Keratinocyte (primary cell): Measurements from ENCODE around the gene KCNJ1. TPM values are rescaled to one million over a fixed set of nuclear protein-coding genes. Genes with fewer than 3 reads are reported as not detected.

Experiments
- DNase-seq: peaks from one replicate; pipeline ENCODE4 v3.0.0-alpha.2; 2011; ENCODE audit warnings: low read depth, missing footprints, low spot score
- FAIRE-seq: peaks from 2 replicates; lab custom pipeline; 2011; peaks lifted over from hg19 to GRCh38; lab: Jason Lieb, UNC
- H2AFZ ChIP-seq: 2 replicates; pipeline ENCODE4 v1.6.0; 2012; ENCODE audit warnings: low read length, control low read depth, inconsistent platforms; ENCODE audit not compliant: control insufficient read depth
- H3K27ac ChIP-seq: 2 replicates; pipeline ENCODE4 v1.5.1; 2011; ENCODE audit warnings: low read length; ENCODE audit not compliant: control insufficient read depth, insufficient read depth
- H3K27me3 ChIP-seq: 3 replicates; pipeline ENCODE4 v1.6.0; 2011; ENCODE audit warnings: low read length; ENCODE audit not compliant: control insufficient read depth, insufficient read depth; ENCODE audit errors: extremely low read depth
- H3K36me3 ChIP-seq, 2 experiments: 2 replicates in 1 of 2; 3 replicates in 1 of 2; pipeline ENCODE4 v1.5.1; 2011; ENCODE audit warnings: low read length in 2 of 2, mild to moderate bottlenecking in 1 of 2; ENCODE audit not compliant: control insufficient read depth in 2 of 2, insufficient read depth in 2 of 2; ENCODE audit errors: extremely low read depth in 1 of 2
- H3K4me1 ChIP-seq: 3 replicates; pipeline ENCODE4 v1.5.1; 2011; ENCODE audit warnings: low read length; ENCODE audit not compliant: control insufficient read depth, insufficient read depth; ENCODE audit errors: extremely low read depth
- H3K4me2 ChIP-seq: 3 replicates; pipeline ENCODE4 v1.6.0; 2011; ENCODE audit warnings: low read depth, low read length; ENCODE audit not compliant: control insufficient read depth, insufficient read depth; ENCODE audit errors: extremely low read depth
- H3K4me3 ChIP-seq, 3 experiments: fragments of 200-600 bp in 1 of 3; sonication (generic) in 1 of 3; 2 replicates in 2 of 3; 3 replicates in 1 of 3; pipeline ENCODE4 v1.5.1; 2011 to 2016; ENCODE audit warnings: low read length in 3 of 3, mild to moderate bottlenecking in 3 of 3, control low read depth in 2 of 3, inconsistent platforms in 1 of 3, low read depth in 1 of 3, mixed read lengths in 1 of 3, mixed run types in 1 of 3, moderate library complexity in 1 of 3; ENCODE audit not compliant: control insufficient read depth in 2 of 3, insufficient read depth in 2 of 3; ENCODE audit errors: extremely low read depth in 1 of 3
- H3K79me2 ChIP-seq: 2 replicates; pipeline ENCODE4 v1.6.0; 2012; ENCODE audit warnings: low read length; ENCODE audit not compliant: control insufficient read depth, insufficient read depth
- H3K9ac ChIP-seq: 3 replicates; pipeline ENCODE4 v1.6.0; 2011; ENCODE audit warnings: low read length; ENCODE audit not compliant: control insufficient read depth, insufficient read depth; ENCODE audit errors: extremely low read depth
- H3K9me1 ChIP-seq: 3 replicates; pipeline ENCODE4 v1.6.0; 2011; ENCODE audit warnings: low read length; ENCODE audit not compliant: control insufficient read depth, insufficient read depth; ENCODE audit errors: extremely low read depth
- H3K9me3 ChIP-seq: 2 replicates; pipeline ENCODE4 v1.5.1; 2012; ENCODE audit warnings: low read depth, low read length; ENCODE audit not compliant: control insufficient read depth
- H4K20me1 ChIP-seq: 3 replicates; pipeline ENCODE4 v1.6.0; 2011; ENCODE audit warnings: low read length; ENCODE audit not compliant: control insufficient read depth, insufficient read depth; ENCODE audit errors: extremely low read depth
- CTCF ChIP-seq, 3 experiments: IDR thresholded peaks in 1 of 3; conservative IDR thresholded peaks in 1 of 3; optimal IDR thresholded peaks in 1 of 3; 2 replicates in 2 of 3; 3 replicates in 1 of 3; pipeline versions ENCODE3 to v1.5.1; 2011; ENCODE audit warnings: low read length in 3 of 3, mild to moderate bottlenecking in 3 of 3, moderate library complexity in 2 of 3, control low read depth in 1 of 3, inconsistent platforms in 1 of 3; ENCODE audit not compliant: insufficient read depth in 2 of 3; ENCODE audit errors: extremely low read depth in 1 of 3
- EZH2 ChIP-seq: IDR thresholded peaks from one replicate; pipeline ENCODE4 v1.6.1; 2012; ENCODE audit warnings: inconsistent platforms, mild to moderate bottlenecking, low read length, moderate library complexity
- dilution Hi-C: fragments of 300-500 bp; cut with MboI; formaldehyde crosslinking; loops from one replicate; pipeline ENCODE4 v1.7.0; 2020; ENCODE audit warnings: low sequenced_read_pairs; ENCODE audit not compliant: extremely low pct_ligation_motif_present
- polyA plus RNA-seq, 5 experiments: library from polyadenylated mRNA; depleted of rRNA in 3 of 5; stranded (reverse) in 3 of 5; stranded (forward) in 1 of 5; unstranded in 1 of 5; fragments of >200 nt; gene quantifications; 1 replicate in 1 of 5; 2 replicates in 3 of 5; 3 replicates in 1 of 5; pipeline versions ENCODE4 v1.2.1 to v1.2.3, GENCODE V29; 2011 to 2012; ENCODE audit warnings: missing spikeins in 2 of 5, low read depth in 1 of 5, low replicate concordance in 1 of 5

Gene KCNJ1
- polyA plus RNA-seq, 1 donor (not counting 4 experiments of a cell fraction or from before 2014, with no cell fraction given) = 0.12 TPM

GRCh38 chr11:128888034-128888985 lies 21.2 kb upstream of the KCNJ1 start:
- no peaks in the 10 kb centered on the region for H4K20me1 ChIP-seq
- H3K4me1 ChIP-seq = peaks cover 30% of the 10 kb centered on the region
- no peaks in the 10 kb centered on the region for H3K79me2 ChIP-seq
- no peak overlapping the region for H3K27ac ChIP-seq
- H3K9ac ChIP-seq = peak overlapping the region; percentile 1
- no peaks in the 10 kb centered on the region for H3K9me3 ChIP-seq
- no peaks in the 10 kb centered on the region for H3K9me1 ChIP-seq
- H3K27me3 ChIP-seq = peaks cover 13% of the 10 kb centered on the region
- DNase-seq (no peak), FAIRE-seq (peak; percentile 88)
- no peaks in the 10 kb centered on the region for H3K36me3 ChIP-seq
- dilution Hi-C loops = no loop called here
- TF ChIP-seq EZH2 (no peak), CTCF (optimal IDR thresholded peaks at IDR 0.05 in 1 of 3, IDR thresholded peaks at IDR 0.05 in 1 of 3, conservative IDR thresholded peaks at IDR 0.05 in 1 of 3; ENCODE audit: extremely low read depth in 1 of 3, insufficient read depth in 2 of 3, low read length in 3 of 3) (peak; percentile 45 to 60 (median 60))
- H2AFZ ChIP-seq = peak overlapping the region; percentile 97
- peak overlapping the region in 1 of 3 experiments; percentile 9 for H3K4me3 ChIP-seq
- H3K4me2 ChIP-seq = peak overlapping the region; percentile 81

GRCh38 chr11:128886406-128887124 lies 19.5 kb upstream of the KCNJ1 start:
- Histone ChIP-seq H3K27me3 (peaks cover 12% of the 10 kb centered on the region), H3K27ac (no peak overlapping the region), H3K79me2 (no peaks in the 10 kb centered on the region), H4K20me1 (no peaks in the 10 kb centered on the region), H3K9me1 (no peaks in the 10 kb centered on the region), H3K9me3 (no peaks in the 10 kb centered on the region), H3K9ac (no peak overlapping the region), H3K36me3 (no peaks in the 10 kb centered on the region), H2AFZ (no peak overlapping the region), H3K4me1 (peaks cover 30% of the 10 kb centered on the region), H3K4me2 (no peak overlapping the region), H3K4me3 (no peak overlapping the region)
- TF ChIP-seq EZH2 (no peak), CTCF (optimal IDR thresholded peaks at IDR 0.05 in 1 of 3, IDR thresholded peaks at IDR 0.05 in 1 of 3, conservative IDR thresholded peaks at IDR 0.05 in 1 of 3; ENCODE audit: extremely low read depth in 1 of 3, insufficient read depth in 2 of 3, low read length in 3 of 3) (peak; percentile 27 to 65 (median 34))
- dilution Hi-C loops = no loop called here
- FAIRE-seq (peak; percentile 13), DNase-seq (no peak)
